Nephron progenitor cell (in vitro differentiated cells): ENCODE results near the gene KCNA10.

ENCODE experiments used
- DNase-seq: peaks from one replicate; pipeline ENCODE4 v3.0.0; 2021
- H3K27ac Mint-ChIP-seq: 2 replicates; pipeline ENCODE4 v1.8.0; 2021; ENCODE audit warnings: mild to moderate bottlenecking, moderate library complexity, mixed read lengths
- H3K27me3 Mint-ChIP-seq: 2 replicates; pipeline ENCODE4 v1.8.0; 2021; ENCODE audit warnings: mild to moderate bottlenecking, low read depth, mixed read lengths; ENCODE audit not compliant: poor library complexity
- H3K36me3 Mint-ChIP-seq: 2 replicates; pipeline ENCODE4 v1.8.0; 2021; ENCODE audit warnings: low read depth, mixed read lengths
- H3K4me1 Mint-ChIP-seq: 2 replicates; pipeline ENCODE4 v1.8.0; 2021; ENCODE audit warnings: mixed read lengths
- H3K4me3 Mint-ChIP-seq: 2 replicates; pipeline ENCODE4 v1.8.0; 2021; ENCODE audit warnings: mild to moderate bottlenecking, moderate library complexity, mixed read lengths
- H3K9me3 Mint-ChIP-seq: 2 replicates; pipeline ENCODE4 v1.8.0; 2021; ENCODE audit warnings: mild to moderate bottlenecking, moderate library complexity, mixed read lengths
- CTCF ChIP-seq: fragments of 200-600 bp; sonication (generic); IDR thresholded peaks from 2 replicates; pipeline ENCODE4 v1.5.0; 2021; ENCODE audit warnings: antibody characterized with exemption

Gene KCNA10

GRCh38 chr1:110559157-110559556, 40.2 kb upstream of the KCNA10 start:
- Mint-ChIP-seq H3K4me1 (peaks cover 37% of the 10 kb centered on the region), H3K4me3 (no peak overlapping the region), H3K9me3 (no peaks in the 10 kb centered on the region), H3K27me3 (peaks cover 59% of the 10 kb centered on the region), H3K36me3 (no peaks in the 10 kb centered on the region), H3K27ac (no peak overlapping the region)
- no peak for DNase-seq
- no peak for TF ChIP-seq CTCF

- Mint-ChIP-seq H3K4me3 (no peak overlapping the region), H3K4me1 (peaks cover 34% of the 10 kb centered on the region), H3K27ac (no peak overlapping the region), H3K27me3 (peaks cover 68% of the 10 kb centered on the region), H3K36me3 (no peaks in the 10 kb centered on the region), H3K9me3 (no peaks in the 10 kb centered on the region)
- no peak for DNase-seq
- no peak for TF ChIP-seq CTCF
Observed at GRCh38 chr1:110557481-110557880, 38.5 kb upstream of the KCNA10 start.

GRCh38 chr1:110556471-110556807, 37.5 kb upstream of the KCNA10 start:
- no peak for TF ChIP-seq CTCF
- Mint-ChIP-seq H3K36me3 (no peaks in the 10 kb centered on the region), H3K27ac (no peak overlapping the region), H3K4me3 (no peak overlapping the region), H3K9me3 (no peaks in the 10 kb centered on the region), H3K4me1 (peaks cover 24% of the 10 kb centered on the region), H3K27me3 (peaks cover 79% of the 10 kb centered on the region)
- DNase-seq, result no peak

- H3K27ac Mint-ChIP-seq, result no peak overlapping the region
- H3K9me3 Mint-ChIP-seq, result no peaks in the 10 kb centered on the region
- peaks cover 19% of the 10 kb centered on the region for H3K4me1 Mint-ChIP-seq
- peak overlapping the region; percentile 47 for H3K4me3 Mint-ChIP-seq
- peaks cover 84% of the 10 kb centered on the region for H3K27me3 Mint-ChIP-seq
- TF ChIP-seq CTCF, result no peak
- H3K36me3 Mint-ChIP-seq, result no peaks in the 10 kb centered on the region
- DNase-seq, result no peak
Observed at GRCh38 chr1:110555807-110556470, 37.0 kb upstream of the KCNA10 start.

GRCh38 chr1:110554871-110555801, 36.2 kb upstream of the KCNA10 start:
- peak; percentile 84 for DNase-seq

More at GRCh38 chr1:110554871-110555801, 36.2 kb upstream of the KCNA10 start:
- TF ChIP-seq CTCF, result peak; percentile 74
- Mint-ChIP-seq H3K4me3 (peak overlapping the region; percentile 47), H3K36me3 (no peaks in the 10 kb centered on the region), H3K27ac (no peak overlapping the region), H3K9me3 (no peaks in the 10 kb centered on the region), H3K4me1 (peaks cover 14% of the 10 kb centered on the region), H3K27me3 (peaks cover 89% of the 10 kb centered on the region)
